OCI-M1 (cell line): Measurements from ENCODE around the gene IL6ST.
"Not testable (repeated sequence)": the region's sequence is repeated elsewhere in the genome, so short reads cannot be mapped to it uniquely, and the experiment has no call there.

Experiments
- DNase-seq: peaks from one replicate; lab custom pipeline; 2025; lab: John Stamatoyannopoulos, UW

Gene IL6ST

GRCh38 chr5:56004874-56005273, 10.1 kb upstream of the IL6ST start:
- no peak for DNase-seq

GRCh38 chr5:56003679-56004078, 8.9 kb upstream of the IL6ST start:
- DNase-seq = no peak

GRCh38 chr5:56003179-56003578, 8.4 kb upstream of the IL6ST start:
- no peak for DNase-seq

GRCh38 chr5:56002303-56002702, 7.5 kb upstream of the IL6ST start:
- no peak for DNase-seq

GRCh38 chr5:56000221-56000620, 5.5 kb upstream of the IL6ST start:
- not testable (repeated sequence) for DNase-seq

GRCh38 chr5:55998966-55999365, 4.2 kb upstream of the IL6ST start:
- no peak for DNase-seq

- peak; percentile 33 for DNase-seq
These were observed 3.1 kb upstream of the IL6ST start for GRCh38 chr5:55997742-55998351.

GRCh38 chr5:55994998-55995914, 493 bp upstream of the IL6ST start:
- DNase-seq = peak; percentile 97

- DNase-seq = peak; percentile 59
These were observed 850 bp downstream of the IL6ST start for GRCh38 chr5:55993731-55994494.

GRCh38 chr5:55993013-55993412, 1.8 kb downstream of the IL6ST start:
- DNase-seq = no peak

- peak; percentile 58 for DNase-seq
These were observed 2.8 kb downstream of the IL6ST start for GRCh38 chr5:55991768-55992486.

- DNase-seq = not testable (repeated sequence)
These were observed 3.9 kb downstream of the IL6ST start for GRCh38 chr5:55990895-55991294.

GRCh38 chr5:55989860-55990259, 4.9 kb downstream of the IL6ST start:
- no peak for DNase-seq

GRCh38 chr5:55988979-55989638, 5.7 kb downstream of the IL6ST start:
- DNase-seq = no peak

GRCh38 chr5:55988428-55988827, 6.3 kb downstream of the IL6ST start:
- not testable (repeated sequence) for DNase-seq

GRCh38 chr5:55986931-55987330, 7.8 kb downstream of the IL6ST start:
- DNase-seq = no peak

GRCh38 chr5:55985181-55985580, 9.6 kb downstream of the IL6ST start:
- DNase-seq = no peak

GRCh38 chr5:55983986-55984385, 10.8 kb downstream of the IL6ST start:
- no peak for DNase-seq

GRCh38 chr5:55982957-55983381, 11.8 kb downstream of the IL6ST start:
- peak; percentile 19 for DNase-seq

GRCh38 chr5:55973296-55973695, 21.5 kb downstream of the IL6ST start:
- no peak for DNase-seq

GRCh38 chr5:55969956-55970355, 24.8 kb downstream of the IL6ST start:
- no peak for DNase-seq
